Measurements from ENCODE around the gene ANO1.

- TF ChIP-seq CTCF (IDR thresholded peaks at IDR 0.05), result no peak
- no peak for TF ChIP-seq POLR2A (IDR thresholded peaks at IDR 0.05)
These were observed 24.1 kb upstream of the ANO1 start for GRCh38 chr11:70054004-70054403.
